T-helper 1 cell (primary cell): Measurements from ENCODE around the gene SEPTIN1.

ENCODE experiments used
- DNase-seq, 5 donors: peaks; one replicate each; pipeline ENCODE4 v3.0.0-alpha.2; 2012 to 2020

SEPTIN1 gene

DNA sequence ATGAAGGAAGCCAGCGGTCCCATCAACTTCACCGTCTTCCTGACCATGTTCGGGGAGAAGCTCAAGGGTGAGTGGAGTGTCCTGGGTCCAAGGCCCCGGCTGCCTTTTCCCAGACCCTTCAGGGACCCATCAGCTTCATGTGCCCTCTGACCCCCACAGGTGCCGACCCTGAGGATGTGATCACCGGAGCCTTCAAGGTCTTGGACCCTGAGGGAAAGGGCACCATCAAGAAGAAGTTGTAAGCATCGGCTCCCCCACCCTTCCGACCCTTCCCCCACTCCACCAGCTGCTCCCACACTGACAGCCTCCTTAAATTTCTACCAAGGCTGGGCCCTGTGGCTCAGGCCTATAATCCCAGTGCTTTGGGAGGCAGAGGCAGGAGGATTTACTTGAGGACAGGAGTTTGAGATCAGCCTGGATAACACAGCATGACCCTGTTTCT, 5.9 kb downstream of the SEPTIN1 start:
- no peak for DNase-seq

DNA sequence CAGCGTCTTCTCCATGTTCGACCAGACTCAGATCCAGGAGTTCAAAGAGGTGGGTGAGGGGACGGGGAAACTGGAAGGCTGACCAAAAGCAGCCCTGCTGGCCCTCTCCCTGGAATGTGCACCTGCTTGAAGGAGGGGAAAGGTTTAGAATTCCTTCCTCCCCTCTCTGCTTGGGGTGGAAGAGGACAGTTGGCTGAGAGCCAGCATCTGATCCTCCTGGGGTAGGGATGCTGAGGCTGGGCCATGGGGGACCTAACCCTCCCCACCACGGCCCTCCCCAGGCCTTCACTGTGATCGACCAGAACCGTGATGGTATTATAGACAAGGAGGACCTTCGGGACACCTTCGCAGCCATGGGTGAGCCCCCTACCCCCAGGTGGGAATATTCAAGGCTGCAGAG, 6.5 kb downstream of the SEPTIN1 start:
- DNase-seq: no peak

DNA sequence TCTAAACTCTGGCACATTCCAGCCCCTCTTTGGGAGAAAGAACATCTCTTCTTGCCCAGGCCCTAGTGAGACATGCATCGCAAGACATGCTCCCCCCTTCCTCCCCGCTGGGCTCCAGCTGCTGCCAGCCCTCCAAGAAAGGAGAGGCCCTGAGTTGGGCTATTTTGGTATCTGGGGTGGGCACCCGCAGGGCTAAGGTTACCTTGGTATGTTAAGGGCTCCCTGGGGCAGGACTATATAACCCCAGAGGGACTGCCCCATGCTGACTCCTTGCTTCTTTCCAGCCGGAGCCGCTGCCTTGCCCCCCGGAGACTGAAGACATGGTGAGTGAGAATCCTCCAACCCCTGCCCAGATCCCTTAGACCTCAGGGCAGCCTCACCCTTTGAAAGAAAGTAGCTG, 7.8 kb downstream of the SEPTIN1 start, which contains the start of gene MYL11:
Gene MYL11 (plus strand): TSS at position 265 of the 400 bp plus-strand sequence. CDS start 56 bp downstream, at position 321.
- no peak for DNase-seq

DNA sequence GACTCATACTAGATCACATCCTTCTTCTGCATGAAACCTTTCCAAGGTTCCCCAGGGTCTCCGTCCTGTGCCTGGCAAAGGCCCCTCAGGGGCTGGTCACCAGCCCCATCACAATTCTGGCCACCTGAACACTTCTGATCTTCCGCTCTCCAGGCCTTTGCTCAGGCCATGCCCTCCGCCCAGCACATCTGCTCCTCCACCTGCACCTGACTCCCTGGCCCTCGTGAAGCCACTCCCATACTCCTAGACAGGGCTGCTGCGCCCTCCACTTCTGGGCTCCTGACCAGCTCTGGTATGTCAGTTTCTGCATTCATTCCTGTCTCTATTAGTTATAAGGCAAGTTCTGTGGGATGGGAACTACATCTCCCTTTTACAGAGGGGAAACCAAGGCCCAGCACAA, 9.6 kb downstream of the SEPTIN1 start:
- no peak for DNase-seq

DNA sequence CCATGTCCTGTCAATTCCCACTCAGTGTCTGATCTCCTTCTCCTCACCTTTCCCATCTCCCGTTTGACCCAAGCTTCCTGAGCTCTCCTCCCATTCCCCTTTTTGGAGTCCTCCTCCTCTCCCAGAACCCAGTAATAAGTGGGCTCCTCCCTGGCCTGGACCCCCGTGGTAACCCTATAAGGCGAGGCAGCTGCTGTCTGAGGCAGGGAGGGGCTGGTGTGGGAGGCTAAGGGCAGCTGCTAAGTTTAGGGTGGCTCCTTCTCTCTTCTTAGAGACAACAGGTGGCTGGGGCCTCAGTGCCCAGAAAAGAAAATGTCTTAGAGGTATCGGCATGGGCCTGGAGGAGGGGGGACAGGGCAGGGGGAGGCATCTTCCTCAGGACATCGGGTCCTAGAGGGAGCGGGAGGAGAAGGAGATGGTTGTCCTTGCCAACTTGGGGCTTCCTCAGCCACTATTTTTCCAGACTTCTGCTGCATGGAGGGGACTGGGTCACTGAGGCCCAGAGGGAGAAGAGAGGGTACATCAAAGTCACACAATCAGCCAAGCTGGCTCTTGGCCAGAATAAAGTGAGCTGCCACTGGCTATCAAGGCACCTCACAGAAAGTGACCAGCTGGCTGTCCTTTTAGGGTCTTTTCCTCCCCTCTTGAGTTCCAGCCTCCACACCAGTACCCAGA, 10.2 kb downstream of the SEPTIN1 start:
- no peak for DNase-seq

DNA sequence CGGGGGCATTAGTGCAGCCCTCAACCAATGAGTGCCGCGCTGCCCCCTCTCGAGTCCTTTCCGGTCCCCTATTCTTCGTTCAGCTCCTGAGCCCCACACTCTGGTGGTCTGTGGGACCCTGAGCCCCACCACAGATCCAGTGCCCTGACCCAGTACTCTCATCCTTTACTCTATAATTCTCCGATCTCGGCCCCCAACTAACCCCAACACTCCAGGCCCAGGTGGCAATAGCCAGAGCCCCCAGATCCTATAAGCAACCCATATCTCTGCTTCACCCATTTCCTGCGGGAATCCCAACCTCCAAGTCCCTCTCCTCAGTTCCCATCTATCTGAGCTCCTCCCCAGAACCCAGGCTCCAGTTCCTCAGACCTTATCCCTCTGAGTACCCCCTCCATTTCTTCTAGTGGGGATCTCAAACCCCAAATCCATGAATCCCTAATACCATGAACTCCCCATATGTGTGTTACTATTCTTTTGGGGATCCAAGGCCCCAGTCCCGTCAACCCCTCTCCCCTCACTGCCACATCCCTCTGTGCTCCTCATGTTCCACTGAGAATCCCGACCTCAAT, 11.0 kb downstream of the SEPTIN1 start:
- DNase-seq: no peak

DNA sequence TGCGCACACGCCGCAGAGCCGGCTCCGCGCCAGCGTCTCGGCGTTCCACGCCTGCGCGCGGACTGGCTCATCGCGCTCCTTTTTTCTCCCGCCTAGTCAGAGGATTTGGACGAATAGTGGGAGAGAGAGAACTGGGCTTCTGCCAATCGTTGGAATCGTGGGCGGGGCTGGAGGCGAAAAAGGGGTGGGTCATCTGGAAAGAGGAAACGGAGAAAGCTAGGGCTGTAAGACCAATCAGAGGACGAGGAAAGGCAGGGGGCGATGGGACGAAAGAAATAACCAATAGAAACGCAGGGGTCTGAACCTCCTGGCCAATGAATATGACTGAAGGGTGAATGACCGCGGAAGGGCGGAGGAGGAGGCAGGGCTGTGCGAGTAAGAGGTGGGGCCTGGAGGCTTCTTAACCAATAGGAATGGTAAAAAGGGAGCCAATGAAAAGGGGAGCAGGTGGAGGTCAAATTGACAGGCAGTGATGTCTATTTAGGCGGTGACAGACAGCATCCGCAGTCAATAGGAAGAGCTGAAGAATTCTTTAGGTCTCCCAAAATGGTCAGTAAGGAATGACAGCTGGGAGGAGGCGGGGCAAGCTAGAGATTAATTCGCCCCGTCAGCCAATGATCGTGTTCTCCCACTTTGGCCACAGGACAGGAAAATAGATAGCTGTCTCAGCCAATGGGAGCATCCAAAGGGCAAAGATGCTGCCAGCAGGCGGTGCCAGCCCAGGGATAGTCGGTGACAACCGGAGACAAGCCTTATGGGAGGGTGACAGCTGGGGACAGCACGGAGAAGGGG, 11.7 kb downstream of the SEPTIN1 start, which contains the start of gene TBC1D10B:
Gene TBC1D10B (minus strand): TSS at position 39 of the 792 bp plus-strand sequence. CDS start 311 bp downstream, outside the sequence.
- DNase-seq: peak; percentile 93 to 100 (median 99)

DNA sequence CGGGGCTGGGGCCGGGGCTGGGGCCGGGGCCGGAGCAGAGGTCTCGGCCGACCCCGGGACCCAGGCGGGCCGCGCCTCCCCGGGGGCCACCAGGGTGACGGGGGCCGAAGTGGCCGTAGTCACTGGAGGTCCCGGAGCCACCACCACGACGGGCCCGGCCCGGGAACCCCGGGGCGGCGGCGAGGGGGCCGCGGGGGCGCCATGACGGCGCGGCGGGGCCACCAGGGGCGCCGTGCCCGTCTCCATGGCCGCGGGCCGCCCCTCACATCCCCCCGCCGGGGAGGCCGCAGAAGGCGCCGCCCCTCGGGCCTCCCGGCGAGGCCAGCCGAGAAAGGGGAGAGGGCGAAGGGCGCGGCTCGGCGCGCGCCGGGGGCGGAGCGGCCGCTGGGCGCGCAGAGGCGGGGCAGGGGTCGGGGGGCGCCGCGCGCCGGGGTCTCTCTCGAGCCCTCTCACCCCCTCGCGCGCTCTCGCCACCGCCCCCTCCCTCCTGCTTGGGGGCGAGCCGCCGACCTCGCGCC, 12.4 kb downstream of the SEPTIN1 start:
- no peak for DNase-seq

DNA sequence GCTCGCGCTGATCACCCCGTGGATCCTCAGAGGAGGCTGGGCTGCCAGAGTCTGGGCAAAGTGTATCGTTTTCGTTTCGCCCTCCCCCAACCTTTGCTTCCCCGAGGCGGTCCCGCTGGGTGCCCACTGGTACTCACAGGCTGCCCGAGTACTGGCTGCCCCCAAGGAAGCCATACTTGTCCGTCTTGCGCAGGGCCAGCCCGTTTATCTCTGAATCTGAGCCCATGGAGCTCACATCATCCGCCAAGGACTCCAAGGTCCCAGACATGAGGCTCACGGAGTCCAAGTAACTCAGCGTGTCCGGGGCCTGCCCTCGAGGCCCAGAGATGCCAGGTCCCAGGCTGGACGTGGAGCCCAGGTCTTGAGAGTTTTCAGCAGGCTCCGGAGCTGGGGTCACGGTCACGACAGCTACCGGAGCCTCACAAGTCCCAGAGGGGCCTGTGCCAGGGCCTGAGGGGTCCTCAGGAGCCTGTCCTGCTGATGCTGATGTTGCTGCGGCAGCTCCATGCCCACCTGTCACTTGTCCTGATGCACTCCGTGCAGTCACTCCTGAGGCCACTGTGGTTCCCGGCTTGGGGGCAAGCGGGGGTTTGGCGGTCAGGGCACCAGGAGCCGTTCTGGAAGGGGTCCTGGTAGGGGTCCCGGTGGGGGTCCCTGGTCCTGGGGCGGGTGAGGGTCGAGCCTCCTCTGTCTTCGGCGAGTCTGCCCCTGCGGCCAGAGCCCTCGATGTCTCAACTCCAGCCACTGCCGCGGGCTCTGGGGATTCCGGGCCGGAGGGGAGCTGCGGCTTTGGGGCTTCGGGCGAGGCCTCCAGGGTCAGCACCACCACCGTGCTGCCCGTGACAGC, 13.0 kb downstream of the SEPTIN1 start:
- DNase-seq: no peak

DNA sequence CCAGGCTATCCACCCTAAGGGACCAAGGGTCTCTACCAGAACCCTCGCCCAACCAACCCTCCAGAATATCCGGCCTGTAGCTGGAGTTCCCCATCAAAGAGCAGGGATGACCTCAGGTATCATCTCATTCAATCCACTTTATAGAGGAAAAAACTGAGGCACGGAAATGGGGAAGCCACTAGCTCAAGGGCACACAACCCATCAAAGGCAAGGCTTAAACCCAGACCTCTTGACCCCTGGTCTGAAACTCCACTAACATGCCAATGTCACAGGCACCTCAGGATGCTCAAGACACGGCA, 13.6 kb downstream of the SEPTIN1 start:
- no peak for DNase-seq

DNA sequence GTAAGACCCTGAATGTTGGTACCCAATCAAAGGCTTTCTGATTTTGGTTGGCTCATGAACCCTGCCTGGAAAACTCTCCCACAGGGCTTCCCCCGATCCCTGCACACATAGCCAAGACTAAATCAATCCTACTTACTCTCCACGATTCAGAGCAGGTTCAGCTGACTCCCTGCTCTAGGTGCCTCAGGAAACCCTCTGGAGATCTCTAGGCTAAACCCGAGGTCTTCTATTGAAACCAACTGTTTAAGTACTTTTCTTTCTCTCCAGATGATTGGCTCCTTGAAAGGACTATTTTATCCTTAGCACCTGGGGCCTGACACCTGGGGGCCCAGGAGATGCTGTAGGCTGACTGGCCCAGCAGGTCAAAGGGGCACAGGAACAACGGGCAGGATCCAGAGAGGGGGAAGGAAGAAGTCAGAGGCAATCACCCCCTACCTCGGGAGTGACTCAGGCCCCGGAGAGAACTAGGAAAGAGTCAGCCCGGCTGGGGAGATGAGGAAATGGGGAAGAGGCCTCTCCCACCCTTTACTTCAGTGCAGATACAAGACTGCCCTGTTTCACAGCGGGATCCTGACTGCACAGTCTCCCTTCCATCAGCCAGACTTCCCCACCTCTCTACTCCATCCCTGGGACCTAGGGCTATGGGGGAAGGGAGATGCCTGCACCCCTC, 14.1 kb downstream of the SEPTIN1 start:
- no peak for DNase-seq

DNA sequence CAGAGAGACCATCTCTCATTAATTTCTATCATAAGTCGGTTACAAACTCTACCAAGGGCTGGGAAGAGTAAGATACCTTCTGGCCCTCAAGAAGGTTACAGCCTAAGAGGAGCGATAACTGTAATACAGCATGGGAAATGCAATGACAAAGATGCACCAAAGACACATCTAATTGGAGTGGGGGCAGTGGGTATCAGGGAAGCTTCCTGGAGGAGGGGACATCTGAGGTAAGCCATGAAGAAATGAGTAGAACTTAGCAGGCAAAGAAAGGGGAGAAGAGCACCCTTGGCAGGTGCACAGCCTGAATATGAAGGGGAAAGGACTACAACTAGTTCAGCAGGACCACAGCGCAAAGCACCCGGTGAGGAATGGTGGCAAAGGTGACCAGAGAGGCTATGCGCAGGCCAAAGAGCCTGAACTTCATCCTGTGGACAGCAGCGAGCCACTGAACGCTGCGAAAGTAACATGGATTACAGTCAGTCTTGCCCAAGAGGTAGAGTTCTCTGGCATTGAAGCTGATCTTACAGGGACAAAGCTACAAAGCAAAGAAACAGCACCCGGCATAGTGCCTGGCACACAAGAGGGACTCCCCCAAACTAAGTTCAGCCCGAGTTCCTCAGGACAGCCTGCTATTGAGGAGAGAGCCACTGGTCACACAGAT, 14.9 kb downstream of the SEPTIN1 start:
- no peak for DNase-seq

DNA sequence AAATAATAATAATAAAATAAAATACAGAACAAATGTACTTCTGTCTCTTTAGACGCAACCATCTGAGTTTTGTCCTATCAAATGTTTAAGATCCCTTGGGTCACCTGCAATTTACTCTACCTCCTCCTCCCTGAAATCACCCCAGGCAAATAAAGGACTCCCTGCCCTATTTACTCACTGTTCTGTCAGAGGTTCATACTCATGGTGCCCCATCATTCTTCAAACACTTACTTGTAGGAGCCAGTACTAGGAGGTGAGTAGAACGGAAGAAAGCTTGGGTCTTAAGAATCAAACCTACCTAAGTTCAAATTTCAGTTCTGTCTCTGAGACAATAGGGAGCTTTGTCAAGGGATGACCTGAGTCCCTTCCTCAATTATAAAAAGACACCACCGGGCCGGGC, 15.8 kb downstream of the SEPTIN1 start:
- DNase-seq: no peak

DNA sequence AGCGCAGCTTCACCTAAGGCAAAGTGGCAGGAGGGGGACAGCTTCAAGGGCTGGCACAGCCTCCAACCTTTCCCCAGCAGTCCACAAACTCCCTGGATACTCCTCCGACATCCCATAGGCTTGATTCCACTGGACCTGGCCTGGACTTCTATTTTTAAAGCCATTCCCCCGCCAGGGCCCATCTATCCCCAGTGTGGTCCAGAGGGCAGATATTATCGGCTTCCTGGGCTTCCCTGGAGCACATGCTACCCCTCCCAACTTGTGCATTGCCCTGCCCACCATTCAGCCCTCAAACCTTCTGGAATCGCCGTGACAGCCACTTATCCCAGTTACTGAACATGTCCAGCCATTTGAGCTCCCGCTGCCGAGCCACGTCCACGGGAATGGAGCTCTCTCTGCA, 17.2 kb downstream of the SEPTIN1 start:
- DNase-seq: no peak

DNA sequence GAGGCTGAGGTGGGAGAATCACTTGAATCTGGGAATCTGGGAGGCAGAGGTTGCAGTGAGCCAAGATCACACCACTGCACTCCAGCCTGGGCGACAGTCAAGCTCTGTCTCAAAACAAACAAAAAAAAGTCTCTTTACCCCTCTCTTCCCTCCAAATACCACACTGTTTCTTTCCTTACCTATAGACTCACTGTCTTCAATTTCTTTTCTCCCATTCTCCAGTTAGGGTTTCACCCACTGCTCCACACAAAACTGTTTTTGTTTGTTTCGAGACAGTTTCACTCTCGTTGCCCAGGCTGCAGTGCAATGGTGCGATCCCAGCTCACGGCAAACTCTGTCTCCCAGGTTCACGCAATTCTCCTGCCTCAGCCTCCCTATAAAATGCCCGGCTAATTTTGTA, 21.2 kb downstream of the SEPTIN1 start:
- DNase-seq: no peak

DNA sequence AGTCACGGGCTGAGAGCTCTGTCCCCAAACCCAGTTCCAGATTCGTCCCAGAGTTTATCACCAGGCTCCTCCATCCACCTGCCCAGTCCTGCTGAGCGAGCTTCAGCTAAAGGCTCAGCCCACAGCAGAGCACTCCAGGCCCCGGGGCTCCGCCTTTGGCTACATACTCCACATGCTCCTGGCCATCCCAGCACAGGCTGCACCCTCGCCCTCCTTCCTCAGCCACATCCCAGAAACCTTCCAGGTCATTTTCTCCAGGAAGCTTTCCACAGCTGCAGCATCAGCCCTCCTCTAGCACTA, 22.5 kb downstream of the SEPTIN1 start:
- no peak for DNase-seq

DNA sequence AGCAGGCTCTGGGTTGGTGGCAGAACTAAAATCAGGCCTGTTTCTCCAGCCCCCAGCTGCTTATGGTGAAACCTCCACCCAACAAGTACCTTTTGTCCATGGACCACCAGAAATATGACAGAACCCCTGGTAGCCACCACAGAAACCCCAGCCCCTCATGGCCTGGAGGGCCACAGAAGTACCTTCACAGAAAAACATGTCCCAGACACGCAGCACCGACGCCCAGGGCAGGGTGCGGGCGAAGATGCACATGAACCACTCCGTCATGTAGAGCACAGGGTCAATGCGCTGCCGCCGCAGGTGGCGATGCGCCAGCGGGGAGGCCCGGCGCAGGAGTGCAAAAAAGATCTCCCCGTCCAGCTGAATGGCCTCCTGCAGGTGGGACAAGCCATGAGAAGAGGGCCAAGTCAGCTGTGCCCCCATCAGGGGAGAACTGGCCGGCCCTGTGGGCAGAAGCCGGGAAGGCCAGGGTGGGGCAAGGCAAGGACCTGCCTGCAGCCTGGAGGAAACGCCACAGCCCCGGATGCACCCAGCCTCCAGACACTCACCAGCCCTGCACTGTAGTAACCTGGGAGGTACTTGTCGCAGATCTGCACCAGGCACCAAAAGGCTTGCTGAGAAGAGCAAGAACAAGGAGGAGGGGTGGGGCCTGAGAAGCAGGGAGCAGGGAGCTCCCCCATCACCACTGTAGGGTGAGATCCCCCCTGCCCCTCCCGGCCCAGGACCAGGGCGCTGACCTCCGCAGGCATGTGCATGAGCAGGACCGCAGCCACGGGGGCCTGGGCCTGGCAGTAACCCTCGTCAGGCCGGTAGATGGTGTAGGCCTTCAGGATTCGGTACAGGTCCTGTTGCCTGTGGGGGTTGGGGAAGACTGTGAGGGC, 23.1 kb downstream of the SEPTIN1 start:
- no peak for DNase-seq

DNA sequence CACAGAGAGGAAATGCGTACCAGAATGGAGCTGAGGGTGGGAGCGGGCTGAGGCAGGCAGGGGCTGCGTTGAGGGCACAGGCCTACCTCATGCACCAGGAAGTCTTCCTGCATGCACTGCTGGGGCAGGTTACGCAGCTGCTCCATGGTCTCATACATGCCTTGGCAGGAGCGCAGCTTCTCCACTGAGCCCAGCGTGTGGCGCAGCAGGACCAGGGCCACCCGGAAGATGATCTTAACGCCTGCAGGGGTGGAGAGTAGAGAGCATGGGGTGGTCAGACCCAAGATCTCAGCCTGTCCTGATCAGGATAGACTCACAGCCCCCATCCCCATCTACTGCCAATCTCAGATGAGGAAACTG, 23.8 kb downstream of the SEPTIN1 start:
- DNase-seq: no peak

DNA sequence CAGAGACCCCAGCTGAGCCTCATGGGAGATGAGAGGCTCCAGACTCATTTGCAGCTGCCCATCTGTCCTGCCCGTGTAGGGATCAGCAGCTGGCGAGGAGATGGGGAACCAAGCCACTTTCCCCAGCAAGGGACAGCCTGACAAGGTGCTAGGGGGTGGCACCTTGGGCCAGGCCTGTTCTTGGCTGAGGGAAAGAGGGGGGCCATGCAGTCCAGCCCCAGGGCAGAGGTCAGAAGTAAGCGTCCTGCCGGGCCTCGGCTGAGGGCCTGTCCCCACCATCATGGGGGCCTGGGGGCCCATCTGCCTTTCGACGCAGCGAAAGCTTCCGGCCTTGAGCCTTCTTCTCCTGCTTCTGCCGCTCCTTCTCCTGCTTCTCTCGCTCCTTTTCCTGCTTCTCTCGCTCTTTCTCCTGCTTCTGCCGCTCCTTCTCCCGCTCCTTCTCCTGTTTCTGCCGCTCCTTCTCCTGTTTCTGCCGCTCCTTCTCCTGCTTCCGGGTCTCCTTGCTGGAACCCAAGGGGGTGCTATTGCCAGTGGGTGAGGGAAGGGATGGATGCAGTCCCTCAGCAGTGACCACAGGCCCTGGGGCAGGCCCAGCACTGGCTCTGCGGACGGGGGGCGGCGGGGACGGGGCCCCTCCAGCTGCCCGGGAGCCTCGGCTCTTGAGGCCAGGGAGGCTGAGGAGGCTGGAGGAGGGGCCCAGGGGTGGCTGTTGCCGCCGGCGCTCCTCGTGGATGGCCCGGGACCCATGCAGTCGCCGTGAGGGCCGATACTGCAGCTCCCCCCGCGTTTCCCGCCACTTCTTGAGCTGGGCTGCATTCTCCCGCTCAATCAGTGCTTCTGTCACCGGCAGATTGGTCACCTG, 24.4 kb downstream of the SEPTIN1 start:
- DNase-seq: no peak
